ENCODE results near the gene FOXN3.
"Not testable (repeated sequence)": the region's sequence is repeated elsewhere in the genome, so short reads cannot be mapped to it uniquely, and the experiment has no call there.

FOXN3 gene

DNA sequence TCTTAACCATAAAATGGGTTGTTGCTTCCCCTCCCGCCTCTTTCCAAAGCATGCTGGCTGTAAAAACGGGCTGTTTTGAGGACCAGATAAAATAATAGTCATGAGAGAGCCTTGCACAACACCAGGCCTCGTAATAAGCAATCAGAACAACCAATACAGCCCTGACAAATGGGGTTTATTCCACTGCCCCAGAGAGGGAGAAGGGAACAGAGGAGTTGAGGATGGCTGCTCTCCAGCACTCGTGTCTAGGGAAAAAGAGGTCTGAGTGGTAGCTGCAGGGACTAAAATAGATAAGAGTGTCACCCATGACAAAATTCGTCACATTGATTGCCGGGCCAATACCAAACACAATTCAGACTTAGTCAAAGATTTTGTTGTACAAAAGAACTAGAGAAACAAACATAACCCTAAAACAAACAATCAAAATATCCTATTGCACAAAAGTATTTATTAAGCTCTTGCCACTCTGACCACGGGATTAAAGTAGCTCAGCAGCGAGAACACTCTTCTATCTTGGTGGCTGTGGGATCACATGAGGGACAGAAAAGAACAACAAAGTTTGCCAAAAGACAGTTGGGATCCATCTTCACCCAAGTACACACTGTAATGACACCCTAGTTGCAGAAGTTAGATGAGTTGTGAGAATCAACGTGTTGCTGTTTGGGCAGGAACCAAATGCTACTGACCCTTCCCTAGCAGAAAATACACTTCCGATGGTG is 188.0 kb downstream of the FOXN3 start:
- peak; percentile 42 for DNase-seq (ENCODE audit: low spot score)

DNA sequence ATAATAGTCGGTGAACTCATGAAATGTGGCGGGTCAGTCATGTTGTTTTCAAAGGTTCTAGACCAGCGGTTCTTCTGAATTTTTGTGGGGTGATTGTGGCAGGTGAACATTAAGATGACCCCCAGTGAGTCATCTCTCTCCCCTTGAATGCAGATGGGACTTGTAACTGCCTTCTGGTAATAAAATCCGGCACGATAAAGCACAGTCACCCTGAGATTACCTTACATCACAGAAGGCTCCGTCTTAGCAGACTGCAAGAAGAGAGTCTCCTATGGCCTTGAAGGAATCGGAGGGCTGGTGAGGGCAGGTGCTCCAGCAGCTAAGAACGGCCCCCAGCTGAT is 189.6 kb downstream of the FOXN3 start:
- no peak for DNase-seq (ENCODE audit: low spot score)

- peak; percentile 68 for DNase-seq (ENCODE audit: low spot score)
Measured at GRCh38 chr14:89226801-89227495, 190.1 kb downstream of the FOXN3 start.

DNA sequence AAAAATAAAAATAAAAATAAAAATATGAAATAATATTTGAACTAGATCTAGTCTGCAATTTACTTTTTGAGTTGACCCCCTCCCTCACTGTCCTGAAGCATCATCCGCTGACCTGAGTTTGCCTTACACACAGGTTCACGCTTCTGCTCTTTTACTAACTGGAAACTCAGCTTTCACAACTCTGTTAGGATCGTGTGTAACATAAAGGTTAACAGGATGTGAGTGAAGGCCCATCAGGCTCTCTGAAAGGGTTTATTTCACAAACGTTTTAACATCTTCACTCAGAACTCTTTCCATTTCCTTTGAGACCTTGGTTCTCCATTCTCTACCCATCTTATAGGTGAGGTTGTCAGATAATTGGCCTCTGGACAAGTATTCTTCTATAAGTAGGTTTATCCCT is 191.4 kb downstream of the FOXN3 start:
- no peak for DNase-seq (ENCODE audit: low spot score)

GRCh38 chr14:89221109-89221810 is 195.8 kb downstream of the FOXN3 start:
- peak; percentile 63 for DNase-seq (ENCODE audit: low spot score)

DNA sequence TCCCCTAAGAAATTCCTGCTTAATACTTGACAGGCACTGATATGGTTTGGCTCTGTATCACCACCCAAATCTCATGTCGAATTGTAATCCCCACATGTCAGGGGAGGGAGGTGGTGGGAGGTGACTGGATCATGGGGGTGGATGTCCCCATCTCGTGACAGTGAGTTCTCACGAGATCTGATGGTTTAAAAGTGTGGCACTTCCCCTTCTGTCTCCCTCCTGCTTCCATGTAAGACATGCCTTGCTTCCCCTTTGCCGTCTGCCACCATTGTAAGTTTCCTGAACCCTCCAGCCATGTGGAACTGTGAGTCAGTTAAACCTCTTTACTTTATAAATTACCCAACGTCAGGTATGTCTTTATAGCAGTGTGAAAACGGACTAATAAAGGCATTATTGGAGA is 198.0 kb downstream of the FOXN3 start:
- DNase-seq (ENCODE audit: low spot score), result no peak

- DNase-seq (ENCODE audit: low spot score), result no peak
Measured at GRCh38 chr14:89217891-89218290, 199.1 kb downstream of the FOXN3 start.

- DNase-seq (ENCODE audit: low spot score), result peak; percentile 21
Measured at GRCh38 chr14:89215531-89215930, 201.5 kb downstream of the FOXN3 start.

- no peak for DNase-seq (ENCODE audit: low spot score)
Measured at GRCh38 chr14:89215114-89215513, 201.9 kb downstream of the FOXN3 start.

GRCh38 chr14:89214221-89214965 is 202.6 kb downstream of the FOXN3 start:
- peak; percentile 84 for DNase-seq (ENCODE audit: low spot score)

DNA sequence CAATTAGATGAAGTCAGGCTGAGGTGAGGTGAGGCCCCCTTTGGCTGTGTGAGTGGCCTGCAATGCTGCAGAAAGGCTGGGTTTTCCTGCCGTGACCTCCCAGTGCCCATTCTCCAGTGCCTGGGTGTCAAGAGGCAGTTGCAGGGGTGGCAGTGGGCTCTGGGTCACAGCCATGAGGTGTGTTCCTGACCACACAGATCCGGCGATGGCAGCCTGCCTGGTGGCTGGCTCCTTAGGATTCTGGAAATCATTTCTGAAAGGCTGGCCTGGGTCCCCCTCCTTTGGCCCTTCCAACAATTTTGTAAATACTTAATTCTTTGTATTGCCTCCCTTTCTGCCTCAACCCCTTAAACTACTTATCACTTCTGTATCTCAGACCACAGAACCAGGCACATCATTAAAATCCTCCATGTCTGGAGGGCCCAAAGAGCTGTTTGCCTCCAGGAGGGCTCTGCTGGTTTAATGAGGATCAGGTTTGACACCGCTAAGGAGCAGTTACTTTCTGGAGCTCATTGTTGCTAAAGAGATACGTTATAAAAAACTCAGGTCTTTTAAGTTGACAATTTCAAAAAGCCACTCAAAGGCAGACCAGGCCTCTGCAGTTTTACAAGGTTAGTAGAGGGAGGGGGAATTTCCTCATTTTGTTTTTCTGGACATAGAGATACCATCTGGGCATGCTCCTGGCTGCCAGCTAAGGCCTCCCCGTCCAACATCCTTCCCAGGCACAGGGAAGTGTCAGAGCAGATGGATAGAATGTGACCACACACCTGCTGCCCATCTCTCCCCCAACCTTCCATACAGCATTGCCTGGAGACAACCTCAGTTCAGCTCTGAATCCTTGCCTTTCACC is 204.4 kb downstream of the FOXN3 start:
- peak; percentile 97 for DNase-seq (ENCODE audit: low spot score)

DNA sequence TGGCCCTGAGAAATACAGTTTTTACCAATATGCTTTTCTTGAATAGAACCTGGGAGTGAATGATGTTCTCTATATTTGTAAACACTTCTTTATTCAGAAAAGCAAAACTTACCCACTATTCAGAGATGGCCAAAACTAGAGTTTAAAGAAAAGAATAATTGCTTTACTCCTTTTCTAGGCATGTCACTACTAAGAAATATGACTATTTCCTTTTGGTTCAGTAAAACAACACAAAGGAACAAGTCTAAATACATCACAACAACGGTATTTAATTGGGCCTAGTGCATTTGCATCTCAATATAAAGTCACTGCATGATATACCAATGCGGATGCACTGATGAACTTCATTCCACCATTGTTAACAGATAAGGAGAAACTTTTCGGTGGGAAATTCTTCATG is 207.5 kb downstream of the FOXN3 start:
- no peak for DNase-seq (ENCODE audit: low spot score)

DNA sequence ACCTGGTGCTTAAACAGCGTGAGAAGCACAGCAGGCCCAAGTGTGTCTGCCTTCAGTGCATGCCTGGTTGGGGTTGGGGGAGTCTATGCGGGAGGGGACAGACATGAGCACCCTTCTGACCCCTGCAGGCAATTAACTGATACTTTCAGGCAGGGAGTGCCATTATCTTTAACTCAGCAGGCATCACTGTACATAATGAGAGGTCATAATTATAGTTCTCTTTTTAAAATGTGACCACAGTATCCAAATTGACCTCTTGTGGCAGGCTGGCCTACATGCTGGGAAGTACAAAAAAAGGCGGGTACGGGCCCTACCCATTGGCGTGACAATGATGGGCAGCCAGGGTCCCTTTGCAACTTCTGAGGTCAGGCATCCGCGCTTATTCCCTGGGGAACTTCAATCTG is 209.1 kb downstream of the FOXN3 start:
- no peak for DNase-seq (ENCODE audit: low spot score)

DNA sequence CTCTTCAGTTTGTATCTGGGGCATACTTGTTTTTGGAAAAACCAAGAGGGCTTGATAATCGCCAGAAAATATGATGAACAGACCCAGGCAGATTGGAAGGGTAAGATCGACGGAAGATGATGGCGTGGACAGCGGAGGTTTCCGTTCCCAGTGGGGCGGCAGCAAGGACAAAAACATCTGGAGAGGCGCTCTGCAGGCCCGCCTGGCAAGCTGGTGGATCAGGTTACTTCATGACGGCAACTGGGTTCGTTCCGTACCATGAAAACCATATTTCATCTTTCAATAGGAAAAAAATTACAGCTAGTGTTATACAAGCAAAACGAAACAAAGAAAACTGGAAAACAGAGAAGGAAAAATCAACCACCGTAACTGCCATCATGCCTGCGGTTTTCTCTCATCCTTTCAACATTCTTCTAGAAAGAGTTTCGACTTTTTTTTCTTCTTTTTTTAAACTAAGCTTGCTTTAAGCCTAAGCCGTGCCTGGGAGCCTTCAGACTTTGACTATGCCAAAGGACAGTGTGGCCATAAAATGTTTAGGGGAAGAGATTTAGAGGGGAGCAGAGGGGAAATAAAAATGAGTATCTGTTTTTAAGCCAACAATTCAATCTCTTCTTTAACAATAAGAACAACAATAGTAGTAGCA is 210.5 kb downstream of the FOXN3 start:
- no peak for DNase-seq (ENCODE audit: low spot score)

- no peak for DNase-seq (ENCODE audit: low spot score)
Measured at GRCh38 chr14:89205137-89205740, 211.8 kb downstream of the FOXN3 start.

DNA sequence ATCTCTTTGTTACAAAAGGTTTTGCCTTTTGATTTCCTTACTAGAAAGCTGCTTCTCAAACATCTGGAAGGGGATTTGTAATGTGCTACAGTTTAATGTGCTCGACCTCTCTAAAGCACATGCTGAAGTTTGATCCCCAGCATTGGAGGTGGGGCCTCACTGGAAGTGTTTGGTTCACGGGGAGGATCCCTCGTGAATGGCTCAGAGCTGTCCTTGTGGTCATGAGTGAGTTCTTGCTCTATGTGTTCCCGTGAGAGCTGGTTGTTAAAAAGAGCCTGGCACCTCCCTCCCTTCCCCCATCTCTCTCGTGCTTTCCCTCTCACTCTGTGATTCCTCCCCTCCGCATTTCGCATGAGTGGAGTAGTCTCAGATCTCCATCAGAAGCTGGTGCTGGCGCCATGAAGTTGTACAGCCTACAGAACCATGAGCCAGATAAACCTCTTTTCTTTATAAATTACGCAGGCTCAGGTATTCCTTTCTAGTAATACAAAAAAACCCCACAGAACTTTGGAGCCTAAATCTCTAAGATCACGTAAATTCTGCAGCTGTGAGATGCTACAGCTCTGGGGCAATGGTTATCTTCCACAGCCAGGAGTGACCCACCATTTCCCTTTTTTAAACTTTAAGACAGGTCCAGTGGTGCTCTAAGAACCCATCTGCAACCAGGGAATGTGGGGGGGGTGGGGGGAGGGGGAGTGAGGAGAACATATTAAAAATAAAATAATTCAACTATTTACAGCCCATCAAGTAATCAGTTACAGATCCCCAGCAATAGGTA is 214.4 kb downstream of the FOXN3 start:
- peak; percentile 13 for DNase-seq (ENCODE audit: low spot score)

GRCh38 chr14:89201645-89202044 is 215.4 kb downstream of the FOXN3 start:
- no peak for DNase-seq (ENCODE audit: low spot score)

DNA sequence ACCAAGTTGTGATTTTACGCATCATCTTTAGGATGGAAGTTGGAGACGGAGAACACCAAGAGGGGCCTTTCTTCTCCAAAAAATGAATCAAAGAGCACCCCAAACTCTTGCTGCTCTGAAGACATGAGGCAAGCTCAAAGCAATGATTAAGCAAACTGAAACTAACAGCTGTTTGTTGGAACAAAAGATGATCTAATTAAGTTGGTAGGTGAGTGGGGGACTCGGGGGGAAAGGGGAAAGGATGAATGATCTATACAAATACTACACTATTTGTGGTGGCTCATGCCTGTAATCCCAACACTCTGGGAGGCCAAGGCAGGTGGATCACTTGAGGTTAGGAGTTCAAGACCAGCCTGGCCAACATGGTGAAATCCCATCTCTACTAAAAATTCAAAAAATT is 217.7 kb downstream of the FOXN3 start:
- DNase-seq (ENCODE audit: low spot score), result not testable (repeated sequence)

DNA sequence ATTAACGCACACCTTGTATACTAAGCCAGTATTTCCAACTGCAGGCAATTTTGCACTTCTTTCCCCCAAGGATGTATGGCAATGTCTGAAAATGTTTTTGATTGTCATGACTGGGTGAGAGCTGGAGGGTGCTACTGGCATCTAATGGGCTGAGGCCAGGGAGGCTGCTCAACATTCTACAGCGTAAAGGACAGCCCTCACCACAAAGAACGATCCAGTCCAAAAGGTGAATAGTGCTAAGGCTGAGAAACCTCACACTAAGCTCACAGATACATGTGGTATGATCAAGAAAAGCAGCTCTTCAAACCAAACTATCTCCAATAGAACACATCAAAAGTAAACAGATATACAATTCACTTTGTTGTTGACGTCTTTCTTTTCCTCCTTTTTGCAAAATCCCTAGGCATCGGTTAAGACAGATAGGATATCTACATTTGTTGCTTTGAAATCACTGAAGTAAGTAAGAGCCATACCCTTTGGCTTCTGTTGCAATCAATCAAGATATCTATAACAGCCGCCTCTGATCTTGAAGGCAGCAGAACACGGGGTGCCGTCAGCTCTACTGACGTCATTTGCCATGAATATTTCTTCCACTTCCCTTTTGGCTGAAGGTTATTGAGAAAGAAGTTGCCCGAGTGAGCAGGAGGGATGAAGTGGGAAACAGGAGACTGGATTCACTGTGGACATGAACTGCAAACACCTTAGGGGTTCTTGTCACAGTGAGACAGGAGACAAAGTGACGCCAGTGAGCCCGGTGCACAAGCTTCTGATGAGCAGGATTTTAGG is 218.3 kb downstream of the FOXN3 start:
- DNase-seq (ENCODE audit: low spot score), result peak; percentile 67
